Lung (tissue), 12 donors: ENCODE results near the gene ATP12A. TPM values are rescaled to one million over a fixed set of nuclear protein-coding genes. Genes with fewer than 3 reads are reported as not detected.
A peak's percentile ranks its signal among the peaks of the same experiment; 100 is the strongest.

ENCODE experiments used
- ATAC-seq: fragments of 200-7000 bp; cut with Tn5 transposase; one replicate; pipeline ENCODE4 v1.9.1; 2020; ENCODE audit warnings: moderate number of reproducible peaks; ENCODE audit not compliant: insufficient read depth, low FRiP score
- DNase-seq, 3 donors: peaks; one replicate each; pipeline ENCODE4 v3.0.0-alpha.2; 2013 to 2017
- H3K27ac ChIP-seq, 2 donors: one replicate each; pipeline ENCODE4 v1.5.1; 2013; ENCODE audit warnings: mild to moderate bottlenecking in 2 of 2, moderate library complexity in 2 of 2, control low read depth in 1 of 2, inconsistent platforms in 1 of 2, low read depth in 1 of 2, low read length in 1 of 2
- H3K27me3 ChIP-seq, 3 donors: one replicate each; pipeline ENCODE4 v1.5.1; 2013; ENCODE audit warnings: low read length in 2 of 3; ENCODE audit not compliant: control insufficient read depth in 3 of 3, insufficient read depth in 3 of 3
- H3K36me3 ChIP-seq, 4 donors: one replicate each; pipeline ENCODE4 v1.5.1; 2013; ENCODE audit warnings: low read length in 4 of 4, mild to moderate bottlenecking in 1 of 4, moderate library complexity in 1 of 4; ENCODE audit not compliant: control insufficient read depth in 4 of 4, insufficient read depth in 4 of 4
- H3K4me1 ChIP-seq, 5 donors: one replicate each; pipeline ENCODE4 v1.5.1; 2013; ENCODE audit warnings: low read length in 5 of 5, mild to moderate bottlenecking in 2 of 5, moderate library complexity in 1 of 5; ENCODE audit not compliant: control insufficient read depth in 5 of 5, insufficient read depth in 5 of 5
- H3K4me3 ChIP-seq: one replicate; pipeline ENCODE4 v1.5.1; 2013; ENCODE audit warnings: mild to moderate bottlenecking, control low read depth, moderate library complexity
- H3K9ac ChIP-seq, 2 donors: one replicate each; pipeline ENCODE4 v1.5.1; 2013; ENCODE audit warnings: low read length in 2 of 2, control low read depth in 1 of 2; ENCODE audit not compliant: insufficient read depth in 1 of 2
- H3K9me3 ChIP-seq, 4 donors: one replicate each; pipeline ENCODE4 v1.5.1; 2013; ENCODE audit warnings: low read length in 3 of 4, mild to moderate bottlenecking in 1 of 4, moderate library complexity in 1 of 4; ENCODE audit not compliant: control insufficient read depth in 4 of 4, insufficient read depth in 3 of 4
- CTCF ChIP-seq: IDR thresholded peaks from 2 replicates; pipeline ENCODE4 v1.5.1; 2012; ENCODE audit warnings: mild to moderate bottlenecking; ENCODE audit errors: control extremely low read depth, extremely low read depth
- WGBS, 2 donors: extraction: QIAGEN DNeasy Blood & Tissue Kit; methylation state at CpG; one replicate each; pipeline ENCODE4 v1.1.7; 2013; 5-methylcytosine and 5-hydroxymethylcytosine counted together
- polyA plus RNA-seq, 2 donors: library from polyadenylated mRNA; stranded (reverse); fragments of 200-250 nt; gene quantifications; one replicate each; pipeline ENCODE4 v1.2.1, GENCODE V29; 2013
- total RNA-seq, 2 donors: library from RNA; depleted of rRNA in 1 of 2; stranded (reverse); fragments of >200 nt in 1 of 2; gene quantifications; one replicate each; pipeline ENCODE4 v1.2.1, GENCODE V29; 2014 to 2021
- donor health status: control.
- donor health status: control.
- donor health status: Bipolar disorder and iron deficiency.
- donor health status: healthy.
- donor health status: DM: yes; HTN: yes; CAD: no.

ATP12A gene
- total and polyA plus RNA-seq, 4 donors, result 0.40 to 11.7 (median 2.2) TPM

GRCh38 chr13:24648983-24649687 is 31.1 kb upstream of the ATP12A start:
- 90 to 92% methylated on average over 14 of the region's 14 CpGs for WGBS, 2 donors
- TF ChIP-seq CTCF, result no peak
- no peak overlapping the region for H3K27ac ChIP-seq
- H3K9ac ChIP-seq, result no peak overlapping the region
- no peaks in the 10 kb centered on the region for H3K27me3 ChIP-seq
- DNase-seq (no peak), ATAC-seq (no peak)
- H3K4me1 ChIP-seq, result peaks cover 0 to 20% (median 0%) of the 10 kb centered on the region in 5 donors
- H3K9me3 ChIP-seq, result no peaks in the 10 kb centered on the region
- H3K4me3 ChIP-seq, result no peak overlapping the region
- H3K36me3 ChIP-seq, result no peaks in the 10 kb centered on the region

GRCh38 chr13:24649688-24650043 is 30.5 kb upstream of the ATP12A start:
- H3K9me3 ChIP-seq, result no peaks in the 10 kb centered on the region
- TF ChIP-seq CTCF, result no peak
- no peak overlapping the region for H3K4me3 ChIP-seq
- no peaks in the 10 kb centered on the region for H3K36me3 ChIP-seq
- H3K9ac ChIP-seq, result no peak overlapping the region
- peak in 1 of 3 donors; percentile 47 for DNase-seq
- peaks cover 0 to 20% (median 0%) of the 10 kb centered on the region in 5 donors for H3K4me1 ChIP-seq
- WGBS, 2 donors, result 76 to 85% methylated on average over 2 of the region's 2 CpGs
- no peaks in the 10 kb centered on the region for H3K27me3 ChIP-seq
- H3K27ac ChIP-seq, result no peak overlapping the region
- no peak for ATAC-seq

- H3K36me3 ChIP-seq, result no peaks in the 10 kb centered on the region
- no peaks in the 10 kb centered on the region for H3K9me3 ChIP-seq
- no peak overlapping the region for H3K4me3 ChIP-seq
- H3K9ac ChIP-seq, result no peak overlapping the region
- H3K27me3 ChIP-seq, result no peaks in the 10 kb centered on the region
- 75 to 80% methylated on average over 3 of the region's 3 CpGs for WGBS, 2 donors
- H3K27ac ChIP-seq, result no peak overlapping the region
- ATAC-seq, result no peak
- peaks cover 0 to 20% (median 0%) of the 10 kb centered on the region in 5 donors for H3K4me1 ChIP-seq
- peak; percentile 45 to 74 (median 59) for DNase-seq
- TF ChIP-seq CTCF, result no peak
Measured at GRCh38 chr13:24650161-24650560, 30.0 kb upstream of the ATP12A start.
